Measurements from ENCODE around the gene GPR33.

The GPR33 gene

GRCh38 chr14:31492759-31493498 is 5.1 kb upstream of the GPR33 start:
- TF ChIP-seq FOXP2 (optimal IDR thresholded peaks at IDR 0.05; ENCODE audit: borderline replicate concordance, extremely low read depth, extremely low read length, insufficient read depth) (no peak), TAF1 (IDR thresholded peaks at IDR 0.05; ENCODE audit: borderline replicate concordance, insufficient read depth, low read length) (no peak), POLR2AphosphoS5 (IDR thresholded peaks at IDR 0.05; ENCODE audit: low read depth, low read length) (no peak), SIN3A (IDR thresholded peaks at IDR 0.05; ENCODE audit: borderline replicate concordance, insufficient read depth, low read length) (no peak), REST (IDR thresholded peaks at IDR 0.05; ENCODE audit: insufficient read depth in 1 of 2, low read depth in 2 of 2, low read length in 2 of 2) (no peak)

GRCh38 chr14:31489691-31490090 is 1.9 kb upstream of the GPR33 start:
- TF ChIP-seq REST (IDR thresholded peaks at IDR 0.05; ENCODE audit: insufficient read depth in 1 of 2, low read depth in 2 of 2, low read length in 2 of 2) = no peak
- TF ChIP-seq TAF1 (IDR thresholded peaks at IDR 0.05; ENCODE audit: borderline replicate concordance, insufficient read depth, low read length) = no peak
- no peak for TF ChIP-seq FOXP2 (optimal IDR thresholded peaks at IDR 0.05; ENCODE audit: borderline replicate concordance, extremely low read depth, extremely low read length, insufficient read depth)

GRCh38 chr14:31486764-31487163 is 1.1 kb downstream of the GPR33 start:
- no peak for TF ChIP-seq FOXP2 (optimal IDR thresholded peaks at IDR 0.05; ENCODE audit: borderline replicate concordance, extremely low read depth, extremely low read length, insufficient read depth)
- TF ChIP-seq SIN3A (IDR thresholded peaks at IDR 0.05; ENCODE audit: borderline replicate concordance, insufficient read depth, low read length) = no peak
- no peak for TF ChIP-seq POLR2AphosphoS5 (IDR thresholded peaks at IDR 0.05; ENCODE audit: low read depth, low read length)
- TF ChIP-seq TAF1 (IDR thresholded peaks at IDR 0.05; ENCODE audit: borderline replicate concordance, insufficient read depth, low read length) = no peak
- TF ChIP-seq REST (IDR thresholded peaks at IDR 0.05; ENCODE audit: insufficient read depth in 1 of 2, low read depth in 2 of 2, low read length in 2 of 2) = no peak

- TF ChIP-seq REST (IDR thresholded peaks at IDR 0.05; ENCODE audit: insufficient read depth in 1 of 2, low read depth in 2 of 2, low read length in 2 of 2) = no peak
- TF ChIP-seq TAF1 (IDR thresholded peaks at IDR 0.05; ENCODE audit: borderline replicate concordance, insufficient read depth, low read length) = no peak
- TF ChIP-seq FOXP2 (optimal IDR thresholded peaks at IDR 0.05; ENCODE audit: borderline replicate concordance, extremely low read depth, extremely low read length, insufficient read depth) = no peak
- no peak for TF ChIP-seq POLR2AphosphoS5 (IDR thresholded peaks at IDR 0.05; ENCODE audit: low read depth, low read length)
- no peak for TF ChIP-seq SIN3A (IDR thresholded peaks at IDR 0.05; ENCODE audit: borderline replicate concordance, insufficient read depth, low read length)
These were observed 3.1 kb downstream of the GPR33 start for GRCh38 chr14:31484754-31485153.
